H54 (cell line): ENCODE measurements around the gene DNM3.

Experiments
- DNase-seq: peaks from one replicate; pipeline ENCODE4 v3.0.0; 2011; ENCODE audit warnings: low spot score, mixed read lengths; ENCODE audit not compliant: insufficient read length
- FAIRE-seq: peaks from 3 replicates; lab custom pipeline; 2011; peaks lifted over from hg19 to GRCh38; lab: Jason Lieb, UNC
- POLR2A ChIP-seq: IDR thresholded peaks from 2 replicates; pipeline ENCODE4 v1.6.1; 2011; ENCODE audit warnings: low read depth, mild to moderate bottlenecking, low read length

DNM3 gene

DNA sequence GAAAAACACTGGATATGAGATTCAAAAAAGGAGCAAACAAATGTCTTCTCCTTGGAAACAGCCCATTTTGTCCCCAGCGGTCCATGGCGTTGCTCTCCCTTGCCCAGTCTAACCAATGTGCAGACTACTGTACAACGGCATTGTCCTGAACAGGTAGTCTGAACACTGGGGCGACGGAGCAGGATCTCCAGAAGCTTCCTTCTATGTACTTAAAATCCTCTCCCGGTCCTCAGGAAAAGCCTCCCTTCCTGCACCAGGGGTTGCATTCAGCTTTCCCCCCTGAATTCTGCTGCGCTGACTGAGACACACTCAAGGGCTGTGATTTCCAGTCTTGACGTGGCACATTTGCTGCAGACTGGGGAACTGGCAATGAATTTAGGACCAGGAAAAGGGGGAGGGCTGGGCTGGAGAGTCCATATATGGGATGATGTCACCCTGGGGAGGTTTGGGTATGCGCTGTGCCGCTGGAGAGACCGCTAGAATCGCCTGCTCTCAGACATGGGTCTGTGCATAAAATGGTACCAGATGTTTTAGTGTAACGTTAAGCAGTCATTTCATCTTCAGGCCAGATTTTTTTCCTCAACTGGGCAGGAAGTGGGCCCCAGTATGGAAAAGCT lies 303.3 kb downstream of the DNM3 start:
- FAIRE-seq (peak; percentile 89), DNase-seq (no peak)
- TF ChIP-seq POLR2A: no peak

DNA sequence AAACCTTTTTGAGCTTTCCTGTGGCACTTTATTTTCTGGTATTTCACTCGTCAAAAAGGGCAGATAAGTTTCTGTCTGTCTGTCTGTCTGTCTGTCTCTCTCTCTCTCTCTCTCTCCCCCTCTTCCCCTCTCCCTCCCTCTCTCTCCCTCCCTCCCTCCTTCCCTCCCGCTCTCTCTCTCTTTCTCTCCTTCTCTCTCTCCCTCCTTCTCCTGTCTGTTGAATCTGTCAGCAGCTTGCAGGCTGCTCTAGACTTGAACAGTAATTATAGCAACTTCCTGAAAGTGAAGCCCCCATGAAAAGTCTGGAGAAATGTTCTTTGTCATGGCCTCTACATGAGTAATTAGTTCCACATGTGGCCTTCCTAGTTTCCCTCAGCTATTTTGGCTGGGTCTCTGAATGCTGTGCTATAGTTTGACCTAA lies 303.9 kb downstream of the DNM3 start:
- TF ChIP-seq POLR2A: no peak
- DNase-seq: no peak
- peak; percentile 70 for FAIRE-seq

DNA sequence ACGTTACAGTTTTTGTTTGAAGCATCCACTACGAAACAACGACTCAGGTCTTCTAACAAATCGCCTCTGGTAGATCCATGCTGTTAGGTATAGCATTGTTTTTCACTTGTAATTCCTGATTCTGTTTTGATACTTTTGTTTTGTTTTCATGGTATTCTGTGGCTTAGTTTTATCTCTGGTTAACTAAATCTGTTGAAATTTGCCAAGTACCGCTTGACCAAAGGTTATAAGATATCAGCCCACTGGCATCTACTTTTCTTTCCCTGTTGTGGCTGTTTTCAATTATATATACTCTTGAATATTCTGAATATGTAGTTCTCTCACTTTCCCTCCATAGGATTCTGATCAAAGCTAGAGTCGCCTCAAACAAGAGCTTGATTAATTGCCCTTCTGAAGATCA lies 304.4 kb downstream of the DNM3 start:
- no peak for TF ChIP-seq POLR2A
- no peak for FAIRE-seq
- no peak for DNase-seq

DNA sequence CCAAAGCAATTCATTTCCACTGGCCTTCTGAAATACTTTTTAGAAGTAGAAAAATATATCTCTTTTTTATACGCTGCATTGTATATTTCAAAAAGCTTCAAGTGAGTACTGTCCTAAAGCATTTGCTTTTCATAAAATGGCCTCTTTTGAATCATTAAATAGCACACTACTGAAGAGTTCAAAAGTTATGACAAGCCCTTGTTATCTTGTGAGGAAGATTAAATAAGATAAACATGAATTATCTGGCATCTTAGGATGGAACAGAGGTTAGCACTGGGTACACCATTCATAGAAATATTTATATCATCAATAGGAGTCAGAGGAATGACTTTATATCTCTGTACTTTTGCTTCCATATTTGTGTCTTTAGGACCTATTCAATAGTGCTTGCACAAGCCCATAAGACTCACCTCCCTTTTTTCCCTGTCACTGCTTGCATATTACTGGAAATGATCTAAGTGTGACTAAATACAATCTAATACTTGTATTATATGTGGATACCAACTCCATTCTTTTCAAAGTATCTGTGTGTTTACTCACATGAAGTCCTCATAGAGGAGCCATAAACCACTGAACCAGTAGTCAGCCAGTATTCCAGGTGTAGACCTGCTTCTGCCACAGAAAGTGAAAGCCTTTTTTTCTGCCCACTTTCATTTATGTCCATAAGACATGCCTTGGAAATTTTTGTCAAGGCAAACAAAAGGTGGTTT lies 305.0 kb downstream of the DNM3 start:
- no peak for DNase-seq
- TF ChIP-seq POLR2A: no peak
- FAIRE-seq: peak; percentile 41

DNA sequence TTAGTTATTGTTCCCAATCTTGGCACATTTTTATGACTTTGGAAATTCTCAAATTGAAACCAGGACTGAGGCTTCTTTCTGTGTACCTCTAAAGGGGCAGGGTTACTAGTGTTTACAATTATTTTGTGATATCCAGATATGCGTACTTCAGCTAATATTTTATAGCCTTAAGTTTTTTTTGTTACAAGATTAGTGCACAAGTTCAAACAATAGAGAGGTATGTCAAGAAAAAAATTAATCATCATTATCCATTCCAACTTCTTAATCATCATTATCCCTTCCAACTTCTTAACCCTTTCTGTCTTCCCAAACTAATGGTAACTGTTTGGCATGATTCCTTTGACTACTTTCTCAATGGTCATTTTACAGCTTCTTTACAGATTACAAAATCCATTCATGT lies 306.2 kb downstream of the DNM3 start:
- no peak for DNase-seq
- no peak for TF ChIP-seq POLR2A
- no peak for FAIRE-seq

DNA sequence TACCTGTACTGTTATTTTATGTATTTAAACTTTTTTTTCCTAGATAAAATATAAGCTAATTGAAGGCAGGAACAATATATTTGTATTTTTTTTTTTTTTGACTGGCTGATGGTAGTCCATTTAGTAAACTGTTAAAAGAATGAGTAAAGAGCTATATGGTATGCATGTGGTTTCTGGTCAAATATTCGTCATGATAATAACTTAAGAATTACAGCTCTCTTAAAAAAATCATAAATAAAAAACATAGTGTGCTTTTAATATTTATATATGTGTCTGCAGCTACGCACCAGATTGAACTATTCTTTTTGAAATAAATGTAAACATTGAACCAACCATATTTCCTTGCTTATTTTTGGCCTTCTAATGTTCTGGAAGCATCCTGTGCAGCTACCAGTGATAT lies 306.9 kb downstream of the DNM3 start:
- DNase-seq: no peak
- TF ChIP-seq POLR2A: no peak
- no peak for FAIRE-seq

DNA sequence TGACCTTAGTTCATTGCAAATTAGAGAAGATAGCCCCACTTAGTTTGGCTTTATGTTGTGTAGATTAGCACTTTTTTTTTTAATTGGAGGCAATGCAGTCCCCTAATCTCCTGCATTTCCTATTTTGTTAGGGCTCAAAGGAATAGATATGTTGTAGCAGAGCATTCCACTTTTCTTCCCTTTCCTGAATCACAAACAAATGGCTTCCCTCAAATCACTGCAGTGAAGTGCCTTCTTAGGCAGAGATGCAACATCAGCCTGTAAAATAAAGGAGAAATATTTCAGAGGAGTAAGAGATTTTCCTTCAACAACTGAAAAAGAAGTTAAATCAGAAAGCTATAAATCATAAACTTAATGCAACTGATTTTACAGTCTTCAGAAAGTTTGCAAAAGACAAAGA lies 307.4 kb downstream of the DNM3 start:
- DNase-seq (no peak), FAIRE-seq (no peak)
- no peak for TF ChIP-seq POLR2A

DNA sequence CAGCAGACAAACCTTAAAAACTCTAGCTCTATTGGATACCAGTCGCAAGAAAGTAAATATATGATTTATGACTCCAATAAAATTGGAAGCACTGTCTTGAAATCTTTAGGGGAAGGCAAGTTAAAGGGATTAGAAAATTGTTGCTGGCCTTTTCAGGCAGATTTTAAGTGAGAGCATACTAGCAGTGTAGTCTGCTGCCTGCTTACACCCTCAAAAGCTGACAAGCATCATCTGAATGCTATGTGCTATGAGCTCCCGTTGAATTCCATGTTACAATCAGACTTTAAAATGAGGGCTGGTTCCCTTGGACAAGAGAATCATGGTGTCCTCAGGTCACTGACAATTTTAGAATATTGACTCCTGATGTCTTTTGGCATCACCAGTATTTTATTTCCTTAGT lies 308.0 kb downstream of the DNM3 start:
- FAIRE-seq: no peak
- no peak for TF ChIP-seq POLR2A
- DNase-seq: no peak

DNA sequence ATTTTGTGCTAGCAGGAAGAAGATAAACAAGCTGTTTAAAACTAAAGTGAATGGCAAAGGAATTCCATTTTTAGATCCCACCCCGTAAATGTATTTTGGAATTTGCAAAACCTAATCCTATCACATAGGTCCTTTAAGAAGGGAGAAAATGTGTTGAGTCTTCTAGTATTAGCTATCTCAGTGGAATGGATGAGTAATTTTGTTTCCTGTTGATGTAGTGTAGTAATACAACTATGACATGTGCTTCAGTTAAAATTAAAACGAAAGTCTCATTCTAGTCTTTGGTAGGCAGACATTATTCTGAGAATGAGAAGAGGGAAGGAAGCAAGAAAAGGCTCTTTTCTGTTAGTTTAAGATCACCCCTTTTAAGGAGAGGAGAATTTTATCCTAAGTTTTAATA lies 313.3 kb downstream of the DNM3 start:
- peak; percentile 95 for FAIRE-seq
- DNase-seq: peak; percentile 10
- no peak for TF ChIP-seq POLR2A

DNA sequence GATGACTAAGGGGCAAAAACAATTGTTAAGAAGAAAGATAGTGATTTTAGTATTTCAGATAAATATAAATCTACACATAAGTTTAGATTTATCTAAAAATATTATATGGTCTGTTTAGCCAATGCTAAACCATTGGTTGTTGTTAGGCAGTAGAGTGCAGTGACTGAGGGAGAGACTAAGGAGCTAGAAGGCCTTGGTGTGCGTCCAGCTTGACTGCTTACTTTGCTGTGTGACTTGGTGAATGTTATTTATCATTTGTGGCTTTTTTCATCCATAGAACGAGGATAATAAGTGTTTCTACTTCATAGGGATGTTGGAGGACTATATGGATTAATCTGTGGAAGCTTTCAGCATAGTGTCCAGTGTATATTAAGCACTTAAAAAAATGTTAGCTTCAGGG lies 314.5 kb downstream of the DNM3 start:
- TF ChIP-seq POLR2A: no peak
- FAIRE-seq (no peak), DNase-seq (no peak)

DNA sequence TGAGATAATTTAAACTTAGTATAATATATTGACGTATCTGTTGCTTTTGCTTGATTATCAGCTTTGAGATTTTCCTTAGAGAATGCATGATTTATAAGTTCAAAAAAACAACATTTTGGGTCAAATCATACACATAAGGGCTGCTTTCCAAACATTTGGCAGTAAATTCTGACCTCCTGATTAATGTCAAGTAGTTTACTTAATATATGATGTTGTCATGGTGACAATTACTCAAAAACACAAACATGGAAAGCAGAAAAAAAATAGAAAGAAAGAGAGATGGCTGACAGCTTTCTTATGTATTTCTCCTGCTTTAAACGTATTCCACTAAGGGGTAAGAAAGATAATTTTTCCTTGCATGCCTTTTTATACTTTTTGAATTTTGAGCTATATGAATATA lies 320.9 kb downstream of the DNM3 start:
- FAIRE-seq (no peak), DNase-seq (no peak)
- no peak for TF ChIP-seq POLR2A

DNA sequence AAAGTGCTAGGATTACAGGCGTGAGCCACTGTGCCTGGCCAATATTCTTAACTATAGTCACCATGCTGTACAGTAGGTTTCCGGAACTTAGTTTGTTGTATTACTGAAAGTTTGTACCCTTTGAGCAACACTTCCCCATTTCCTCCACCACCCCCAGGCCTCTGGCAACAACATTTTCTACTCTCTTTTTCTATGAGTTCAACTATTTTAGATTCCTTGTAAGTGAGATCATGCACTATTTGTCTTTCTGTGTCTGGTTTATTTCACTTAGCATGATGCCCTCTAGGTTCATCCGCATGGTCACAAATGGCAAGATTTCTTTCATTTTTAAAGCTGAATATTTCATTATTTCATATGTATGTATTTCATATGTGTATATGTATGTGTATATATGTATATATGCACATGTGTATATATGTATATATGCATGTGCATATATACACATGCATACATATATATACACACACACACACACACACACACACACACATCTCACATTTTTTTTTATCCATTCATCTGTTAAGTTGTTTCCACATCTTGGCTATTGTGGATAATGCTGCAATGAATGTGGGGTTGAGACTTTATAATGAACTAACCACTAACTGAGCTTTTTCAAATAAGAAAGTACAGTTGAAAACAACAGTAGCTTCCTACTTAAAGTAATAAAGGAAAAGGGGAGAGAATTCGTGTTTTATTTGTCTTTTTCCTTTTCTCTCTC lies 322.4 kb downstream of the DNM3 start:
- FAIRE-seq (no peak), DNase-seq (no peak)
- no peak for TF ChIP-seq POLR2A

DNA sequence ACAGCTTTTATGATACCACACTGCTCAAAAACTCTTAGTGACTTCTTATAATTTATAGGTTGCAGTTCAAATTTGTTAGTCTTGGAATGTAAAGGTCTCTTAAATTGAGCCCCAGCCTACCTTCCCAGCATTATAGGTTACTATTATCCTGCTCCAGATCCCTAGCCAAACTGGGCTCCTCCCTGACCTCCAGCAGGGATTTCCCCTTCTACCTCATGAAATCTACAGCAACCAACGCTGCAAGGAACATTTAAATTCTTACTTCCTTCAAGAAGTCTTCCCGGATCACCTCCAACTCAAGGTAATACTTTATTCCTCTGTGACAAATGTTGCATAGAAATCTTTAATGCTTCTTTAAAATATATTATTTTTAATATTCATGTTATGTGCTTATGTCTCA lies 324.1 kb downstream of the DNM3 start:
- FAIRE-seq: no peak
- no peak for DNase-seq
- no peak for TF ChIP-seq POLR2A

DNA sequence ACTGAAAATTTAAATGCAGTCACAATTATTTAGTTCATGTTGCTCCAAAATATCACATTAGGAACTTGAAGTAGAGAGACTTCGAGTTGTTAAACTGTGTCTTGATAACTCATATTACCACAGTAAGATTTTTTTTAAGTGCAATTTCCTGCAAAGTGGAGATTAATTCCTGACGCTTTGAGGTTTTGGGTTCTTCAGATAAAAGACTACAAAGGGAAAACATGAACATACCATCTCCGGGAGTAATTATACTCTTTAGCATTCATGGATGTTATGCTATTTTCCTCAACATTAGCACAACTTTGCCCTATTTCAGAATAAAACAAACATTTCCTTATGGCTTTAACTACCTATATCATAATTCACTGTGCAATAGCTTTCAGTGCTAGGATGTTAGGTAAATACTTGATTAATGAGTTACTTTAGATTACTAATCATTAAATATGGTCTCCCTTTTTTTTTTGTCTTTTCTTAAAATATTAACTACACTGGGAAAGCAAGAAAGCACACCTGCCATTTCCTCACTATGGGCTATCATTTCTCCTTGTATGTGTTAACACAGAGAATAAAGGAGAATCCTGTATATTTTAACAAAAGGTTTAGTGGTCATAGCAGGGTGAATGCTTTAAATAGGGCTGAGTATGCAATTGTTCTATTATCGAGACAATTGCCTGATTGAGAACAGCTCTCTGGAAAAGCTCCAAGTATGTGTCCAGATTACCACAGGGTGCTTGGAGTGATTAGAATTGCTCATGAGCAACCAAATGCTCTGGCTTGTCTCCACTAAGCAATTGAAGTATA lies 326.7 kb downstream of the DNM3 start:
- no peak for TF ChIP-seq POLR2A
- FAIRE-seq (no peak), DNase-seq (no peak)

DNA sequence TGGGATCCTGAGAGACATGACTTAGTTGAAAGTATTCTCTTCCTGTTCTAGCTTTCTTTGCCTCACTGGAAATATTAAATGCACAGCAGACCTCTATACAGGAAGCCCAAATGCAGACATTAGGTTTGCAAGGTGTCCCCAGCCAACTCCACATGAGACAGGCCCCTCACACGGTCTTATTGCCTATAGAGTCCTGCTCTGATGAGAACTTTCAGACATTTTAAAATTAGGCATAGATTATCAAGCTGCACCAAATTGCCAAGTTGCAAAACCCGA lies 327.2 kb downstream of the DNM3 start:
- TF ChIP-seq POLR2A: no peak
- peak; percentile 91 for FAIRE-seq
- DNase-seq: no peak
